ENCODE data around the gene MAN1C1.
"Not testable (repeated sequence)": the region's sequence is repeated elsewhere in the genome, so short reads cannot be mapped to it uniquely, and the experiment has no call there.

MAN1C1 gene

GRCh38 chr1:25657883-25658760 is 41.5 kb downstream of the MAN1C1 start:
- DNase-seq (ENCODE audit: low spot score) = no peak

GRCh38 chr1:25658791-25659431 is 42.3 kb downstream of the MAN1C1 start:
- no peak for DNase-seq (ENCODE audit: low spot score)

- no peak for DNase-seq (ENCODE audit: low spot score)
These were observed 44.6 kb downstream of the MAN1C1 start for GRCh38 chr1:25661043-25661815.

GRCh38 chr1:25662061-25662460 is 45.5 kb downstream of the MAN1C1 start:
- DNase-seq (ENCODE audit: low spot score) = no peak

GRCh38 chr1:25662959-25663358 is 46.4 kb downstream of the MAN1C1 start:
- DNase-seq (ENCODE audit: low spot score) = not testable (repeated sequence)

- no peak for DNase-seq (ENCODE audit: low spot score)
These were observed 48.0 kb downstream of the MAN1C1 start for GRCh38 chr1:25664357-25665199.

- no peak for DNase-seq (ENCODE audit: low spot score)
These were observed 49.9 kb downstream of the MAN1C1 start for GRCh38 chr1:25666460-25666859.

- DNase-seq (ENCODE audit: low spot score) = no peak
These were observed 52.5 kb downstream of the MAN1C1 start for GRCh38 chr1:25668931-25669573.

GRCh38 chr1:25669781-25670567 is 53.4 kb downstream of the MAN1C1 start:
- no peak for DNase-seq (ENCODE audit: low spot score)

- no peak for DNase-seq (ENCODE audit: low spot score)
These were observed 55.3 kb downstream of the MAN1C1 start for GRCh38 chr1:25671929-25672328.

- no peak for DNase-seq (ENCODE audit: low spot score)
These were observed 56.3 kb downstream of the MAN1C1 start for GRCh38 chr1:25672763-25673409.

- no peak for DNase-seq (ENCODE audit: low spot score)
These were observed 56.9 kb downstream of the MAN1C1 start for GRCh38 chr1:25673456-25673855.

- no peak for DNase-seq (ENCODE audit: low spot score)
These were observed 57.6 kb downstream of the MAN1C1 start for GRCh38 chr1:25673962-25674806.

GRCh38 chr1:25674807-25675084 is 58.2 kb downstream of the MAN1C1 start:
- DNase-seq (ENCODE audit: low spot score) = no peak

- no peak for DNase-seq (ENCODE audit: low spot score)
These were observed 59.3 kb downstream of the MAN1C1 start for GRCh38 chr1:25675729-25676476.

- no peak for DNase-seq (ENCODE audit: low spot score)
These were observed 59.9 kb downstream of the MAN1C1 start for GRCh38 chr1:25676488-25676887.

- no peak for DNase-seq (ENCODE audit: low spot score)
These were observed 60.7 kb downstream of the MAN1C1 start for GRCh38 chr1:25677193-25677773.

- no peak for DNase-seq (ENCODE audit: low spot score)
These were observed 62.6 kb downstream of the MAN1C1 start for GRCh38 chr1:25679171-25679570.
